NCI-H69 (cell line): ENCODE results near the gene PCBP3.
"Not testable (repeated sequence)": the region's sequence is repeated elsewhere in the genome, so short reads cannot be mapped to it uniquely, and the experiment has no call there.

Experiments used
- DNase-seq: peaks from one replicate; lab custom pipeline; 2025; lab: John Stamatoyannopoulos, UW

PCBP3 gene

GRCh38 chr21:45947296-45947695 lies 303.8 kb downstream of the PCBP3 start:
- DNase-seq, result peak; percentile 41

- DNase-seq, result no peak
These were observed 304.3 kb downstream of the PCBP3 start for GRCh38 chr21:45947716-45948255.

- DNase-seq, result no peak
These were observed 305.1 kb downstream of the PCBP3 start for GRCh38 chr21:45948576-45949141.

GRCh38 chr21:45949928-45950739 lies 306.6 kb downstream of the PCBP3 start:
- DNase-seq, result peak; percentile 60

- peak; percentile 96 for DNase-seq
These were observed 307.4 kb downstream of the PCBP3 start for GRCh38 chr21:45950740-45951515.

- no peak for DNase-seq
These were observed 308.2 kb downstream of the PCBP3 start for GRCh38 chr21:45951676-45952075.

GRCh38 chr21:45952527-45952926 lies 309.0 kb downstream of the PCBP3 start:
- not testable (repeated sequence) for DNase-seq

GRCh38 chr21:45952974-45953373 lies 309.4 kb downstream of the PCBP3 start:
- no peak for DNase-seq

- no peak for DNase-seq
These were observed 310.7 kb downstream of the PCBP3 start for GRCh38 chr21:45954261-45954660.

GRCh38 chr21:45954921-45955320 lies 311.4 kb downstream of the PCBP3 start:
- DNase-seq, result no peak

- DNase-seq, result no peak
These were observed 314.0 kb downstream of the PCBP3 start for GRCh38 chr21:45957551-45957950.

- no peak for DNase-seq
These were observed 314.6 kb downstream of the PCBP3 start for GRCh38 chr21:45957981-45958600.

GRCh38 chr21:45959182-45959581 lies 315.7 kb downstream of the PCBP3 start:
- no peak for DNase-seq

- DNase-seq, result no peak
These were observed 316.4 kb downstream of the PCBP3 start for GRCh38 chr21:45959779-45960390.

GRCh38 chr21:45961408-45961807 lies 317.9 kb downstream of the PCBP3 start:
- DNase-seq, result not testable (repeated sequence)

GRCh38 chr21:45962531-45963231 lies 319.2 kb downstream of the PCBP3 start:
- DNase-seq, result no peak

- DNase-seq, result no peak
These were observed 319.7 kb downstream of the PCBP3 start for GRCh38 chr21:45963232-45963570.

GRCh38 chr21:45964649-45965048 lies 321.1 kb downstream of the PCBP3 start:
- DNase-seq, result no peak

GRCh38 chr21:45965084-45965809 lies 321.7 kb downstream of the PCBP3 start:
- no peak for DNase-seq

GRCh38 chr21:45966791-45967394 lies 323.4 kb downstream of the PCBP3 start:
- no peak for DNase-seq
